NCI-H446 treated with DMSO at 0.1 percent for 48 hours (cell line): ENCODE data around the gene GLDN.

Experiments used
- DNase-seq: peaks from one replicate; lab custom pipeline; 2025; lab: John Stamatoyannopoulos, UW

Gene GLDN

DNA sequence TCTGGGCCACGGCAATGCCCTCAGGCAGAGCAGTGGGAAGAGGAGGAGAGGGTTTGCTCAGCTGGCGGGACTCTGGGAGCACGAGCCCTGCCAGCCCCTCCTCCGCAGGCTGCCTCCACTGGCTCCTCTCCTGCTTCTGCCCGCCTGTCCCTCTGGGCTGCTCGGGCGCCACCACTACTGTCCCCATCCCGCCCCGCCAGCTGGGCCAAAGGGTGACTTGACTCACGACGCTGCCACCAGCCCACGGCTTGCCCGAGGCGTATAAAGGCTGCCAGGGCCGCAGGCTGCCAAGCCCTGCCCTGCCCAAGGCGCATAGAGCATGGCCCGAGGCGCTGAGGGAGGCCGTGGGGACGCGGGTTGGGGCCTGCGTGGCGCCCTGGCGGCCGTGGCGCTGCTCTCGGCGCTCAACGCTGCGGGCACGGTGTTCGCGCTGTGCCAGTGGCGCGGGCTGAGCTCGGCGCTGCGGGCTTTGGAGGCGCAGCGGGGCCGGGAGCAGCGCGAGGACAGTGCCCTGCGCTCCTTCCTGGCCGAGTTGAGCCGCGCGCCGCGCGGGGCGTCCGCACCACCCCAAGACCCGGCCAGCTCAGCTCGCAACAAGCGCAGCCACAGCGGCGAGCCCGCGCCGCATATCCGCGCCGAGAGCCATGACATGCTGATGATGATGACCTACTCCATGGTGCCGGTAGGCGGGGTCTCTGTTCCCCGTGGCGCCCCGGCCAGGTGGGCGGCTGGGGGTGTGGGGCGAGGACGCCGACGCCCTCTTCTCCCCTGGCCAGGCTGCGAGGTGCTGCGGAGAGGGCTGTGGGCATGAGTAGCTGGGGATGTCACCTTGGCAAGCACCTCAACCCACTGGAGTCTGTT is at the start of gene GLDN:
Gene GLDN (plus strand): TSS at position 290 of the 861 bp plus-strand sequence. CDS start 30 bp downstream, at position 320.
- no peak for DNase-seq

DNA sequence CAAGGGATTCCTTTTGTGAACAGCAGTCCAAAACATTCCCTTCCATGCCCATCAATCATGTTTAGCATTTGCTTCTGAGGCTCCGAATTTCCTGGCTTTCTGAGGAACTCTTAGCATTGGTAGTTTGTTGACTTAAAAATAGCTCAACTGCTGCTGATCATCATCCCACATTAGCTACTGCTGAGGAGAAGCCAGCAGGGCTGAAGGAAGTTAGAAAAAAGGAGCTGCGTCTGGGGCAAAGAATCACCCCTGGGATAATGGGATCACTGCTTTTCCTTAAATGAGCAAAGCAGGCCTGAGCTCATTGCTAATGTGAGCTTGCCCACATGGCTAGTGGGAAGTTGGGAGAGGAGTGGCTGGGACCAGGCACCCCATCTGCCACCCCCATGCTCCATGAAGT is 42.8 kb upstream of the GLDN start:
- DNase-seq = no peak

DNA sequence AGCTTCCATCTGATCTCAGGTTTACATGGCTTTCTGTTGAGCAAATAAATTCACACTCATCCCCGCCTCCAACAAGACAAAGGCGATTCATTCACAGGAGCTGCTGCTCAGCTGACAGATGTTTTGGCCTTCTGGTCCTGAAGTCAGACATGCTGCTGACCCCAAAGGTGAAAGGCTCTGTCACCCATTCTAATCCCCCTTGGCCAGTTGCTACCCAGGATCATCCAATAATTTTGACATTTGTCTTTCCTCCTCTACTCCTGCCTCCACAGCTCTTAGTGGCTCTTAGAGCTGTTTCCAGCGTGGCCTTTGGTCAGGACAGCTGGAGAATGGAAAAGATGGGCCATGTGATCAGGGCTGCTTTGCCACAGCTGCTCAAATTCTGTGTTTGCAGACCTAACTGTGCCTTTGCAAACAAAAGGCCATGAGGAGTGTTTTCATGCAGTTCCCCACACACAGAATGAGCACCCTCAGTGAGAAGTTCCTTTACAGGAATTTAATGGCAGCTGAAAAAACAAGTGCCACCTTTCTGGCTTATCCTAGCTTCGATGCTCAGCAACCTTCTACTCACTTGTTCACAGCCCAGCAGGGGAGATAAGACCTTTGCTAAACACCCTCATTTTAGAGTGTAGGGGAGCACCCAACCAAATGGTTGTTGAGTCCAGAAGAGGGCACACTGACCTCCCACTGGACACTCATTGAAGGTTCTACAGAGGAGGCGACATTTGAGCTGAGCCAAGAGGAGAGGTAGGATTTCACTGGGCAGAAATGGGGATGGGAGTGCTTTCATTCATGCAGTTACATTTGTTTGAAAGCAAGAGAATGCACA is 42.1 kb upstream of the GLDN start:
- no peak for DNase-seq

DNA sequence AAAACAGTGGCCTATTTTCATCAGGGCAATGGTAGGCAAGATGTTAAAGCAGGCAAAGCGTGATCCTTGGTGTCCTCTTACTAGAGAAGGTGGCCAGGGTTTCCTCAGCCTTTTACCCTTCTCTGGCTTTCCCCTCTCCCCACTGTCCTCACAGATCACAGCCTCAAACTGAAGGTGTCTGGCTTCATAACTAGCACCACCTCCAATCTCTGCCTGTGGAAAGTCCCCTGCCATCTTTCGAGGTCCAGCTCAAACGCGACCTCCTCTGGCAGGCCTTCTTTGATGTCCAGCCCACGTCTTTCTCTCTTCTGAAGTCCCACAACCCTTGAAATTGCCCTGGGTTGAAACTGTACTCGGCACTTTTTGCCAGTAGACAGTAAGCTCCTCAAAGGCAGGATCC is 39.0 kb upstream of the GLDN start:
- DNase-seq = no peak

DNA sequence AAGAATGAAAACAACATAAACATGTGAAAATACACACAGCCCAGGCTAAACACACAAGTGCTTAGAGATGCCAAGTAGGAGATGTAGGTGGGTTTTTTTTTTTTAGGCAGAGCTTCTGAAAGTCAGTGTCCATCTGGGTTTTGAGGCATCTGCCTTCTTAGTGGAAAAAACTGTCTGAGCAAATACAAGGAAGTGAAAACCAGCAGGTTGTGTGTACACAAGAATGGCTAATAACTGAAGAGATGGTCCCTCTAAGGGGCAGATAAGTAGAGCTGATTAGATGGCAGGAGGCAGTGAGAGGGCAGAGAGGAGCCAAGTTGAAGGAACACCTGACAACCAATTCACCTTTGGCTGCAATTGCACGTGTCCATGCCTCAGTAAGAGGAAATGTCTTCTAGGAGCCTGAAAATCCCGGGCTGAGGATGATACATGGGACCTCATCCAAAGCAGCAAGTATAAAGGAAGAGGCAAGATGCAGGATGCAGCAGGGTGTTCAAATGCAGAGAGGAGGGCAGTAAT is 37.9 kb upstream of the GLDN start:
- no peak for DNase-seq

DNA sequence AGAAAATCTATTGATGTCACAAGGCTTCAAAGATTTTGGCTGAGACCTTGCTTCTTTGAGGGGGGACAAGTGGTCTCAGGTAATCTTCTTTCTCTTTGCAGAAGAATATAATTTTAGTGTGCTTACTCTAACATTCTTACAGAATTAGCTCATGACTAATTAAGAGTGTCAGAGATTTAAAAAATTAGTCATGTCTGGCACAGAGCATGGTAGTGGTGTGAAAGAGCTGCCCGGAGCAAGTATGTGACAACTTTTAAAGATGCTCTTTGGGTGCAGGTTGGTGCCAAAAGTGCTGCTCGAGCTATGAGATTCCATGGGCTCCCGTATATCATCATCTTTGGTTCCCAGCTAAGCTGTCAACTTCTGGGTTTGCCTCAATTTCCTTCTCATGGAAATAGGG is 34.1 kb upstream of the GLDN start:
- DNase-seq = no peak

DNA sequence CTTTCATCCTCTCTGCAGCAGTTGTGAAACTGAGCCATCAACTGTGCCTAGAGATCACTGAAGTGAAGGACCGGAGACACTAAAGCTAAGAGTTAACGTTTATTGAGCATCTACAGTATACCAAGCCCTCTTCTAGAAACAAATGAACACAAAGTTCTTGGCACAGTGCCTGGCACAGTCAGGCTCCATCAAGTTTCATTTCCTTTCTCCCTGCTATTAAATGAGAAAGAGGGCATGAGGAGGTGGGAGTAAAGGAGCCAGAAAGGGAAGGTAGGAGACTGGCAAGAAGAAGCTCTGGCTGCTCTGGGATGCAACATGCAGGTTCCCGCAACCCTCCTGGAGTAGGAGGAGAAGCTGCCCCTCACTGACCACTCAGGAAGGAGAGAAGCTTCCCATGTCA is 33.6 kb upstream of the GLDN start:
- no peak for DNase-seq

DNA sequence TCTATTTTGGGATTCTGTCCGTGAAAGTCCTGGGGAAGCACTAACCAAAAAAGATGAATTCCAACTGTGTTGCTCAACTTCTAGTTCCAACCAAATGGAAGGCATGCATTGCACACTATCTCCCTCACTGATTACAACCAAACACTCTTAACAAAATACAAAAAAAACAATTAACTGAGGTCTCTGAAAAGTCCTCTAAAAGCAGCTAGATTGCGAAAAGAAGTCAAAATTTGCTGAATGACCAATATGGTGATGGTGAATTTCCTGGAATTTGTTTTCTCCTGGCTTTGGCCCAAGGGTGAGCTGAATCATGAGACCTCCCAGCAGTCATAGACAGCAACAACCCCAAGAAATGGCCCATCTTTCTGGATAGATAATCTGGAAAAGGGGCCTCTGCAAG is 31.4 kb upstream of the GLDN start:
- no peak for DNase-seq

DNA sequence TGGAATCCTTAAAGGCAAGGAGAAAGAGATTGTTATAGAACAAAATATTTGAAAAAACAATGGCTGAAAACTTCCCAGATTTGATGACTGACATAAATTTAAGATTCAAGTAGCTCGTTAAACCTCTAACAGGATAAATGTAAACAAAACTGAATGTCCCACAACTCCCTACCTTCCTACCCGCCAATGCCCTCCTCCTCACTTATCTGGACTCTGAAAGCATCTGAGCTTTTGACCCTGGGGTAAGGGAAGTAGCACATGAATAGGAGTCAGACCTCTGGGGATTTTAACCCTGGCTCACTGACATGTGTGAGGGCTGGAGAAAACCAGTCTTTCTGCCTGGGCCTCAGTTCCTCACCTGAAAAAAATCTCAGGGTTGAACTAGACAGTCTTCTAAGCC is 29.9 kb upstream of the GLDN start:
- no peak for DNase-seq

DNA sequence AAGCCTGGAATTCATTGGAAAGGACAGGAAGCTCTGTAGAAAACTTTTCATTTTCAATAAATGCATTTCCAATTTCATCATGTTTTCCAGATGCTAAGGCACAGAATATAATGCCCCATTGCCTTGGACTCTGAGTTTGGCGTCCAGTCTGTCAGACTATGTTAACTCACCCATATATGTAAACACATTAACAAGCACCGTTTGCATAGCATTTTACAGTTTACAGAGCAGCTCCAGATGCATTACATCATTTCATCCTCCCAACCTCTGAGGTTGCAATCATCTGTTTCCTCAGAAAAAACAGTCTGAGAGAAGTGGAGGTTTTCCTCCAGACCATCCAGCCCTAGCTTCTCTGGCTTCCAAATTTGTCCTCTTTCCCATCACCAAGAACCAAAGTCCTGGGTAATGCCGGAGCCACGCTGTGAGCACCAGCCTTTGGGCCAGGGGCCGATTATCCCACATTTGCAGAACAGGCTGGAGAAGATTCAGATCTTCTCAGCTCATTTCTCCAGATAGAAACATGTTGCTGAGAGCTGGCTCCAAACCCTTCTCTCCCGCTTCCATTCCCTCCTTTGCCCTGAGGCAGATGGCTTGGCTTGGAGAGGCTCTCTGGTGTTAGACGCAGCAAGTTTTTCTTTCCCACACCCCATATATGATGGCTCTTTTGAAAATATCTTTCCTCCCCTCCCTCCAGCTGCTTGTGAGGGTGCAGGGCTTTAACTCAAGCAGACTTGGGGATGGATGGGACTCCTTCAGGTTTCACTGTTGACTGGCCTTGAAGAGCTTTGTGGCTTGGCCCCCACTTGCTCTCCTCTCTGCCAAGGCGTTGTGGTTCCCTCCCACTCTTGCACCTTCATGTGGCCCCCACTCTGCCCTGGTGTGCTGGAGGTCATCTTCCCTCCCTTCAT is 29.0 kb upstream of the GLDN start:
- peak; percentile 34 for DNase-seq

DNA sequence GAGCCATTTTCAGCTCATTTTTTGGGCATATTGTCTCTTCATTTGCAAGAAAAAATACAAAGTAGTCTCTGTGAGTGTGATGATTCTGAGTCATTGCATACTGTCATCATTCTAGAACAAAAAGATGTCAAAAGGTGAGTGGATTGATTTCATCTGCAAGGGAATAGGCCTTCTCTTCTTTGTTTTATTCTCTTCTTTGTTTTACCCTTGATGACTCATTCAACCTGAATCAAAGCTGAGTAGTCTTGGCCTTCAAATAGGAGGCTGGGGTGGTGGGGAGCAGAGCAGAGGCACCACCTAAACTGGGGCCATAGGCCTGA is 28.4 kb upstream of the GLDN start:
- no peak for DNase-seq

DNA sequence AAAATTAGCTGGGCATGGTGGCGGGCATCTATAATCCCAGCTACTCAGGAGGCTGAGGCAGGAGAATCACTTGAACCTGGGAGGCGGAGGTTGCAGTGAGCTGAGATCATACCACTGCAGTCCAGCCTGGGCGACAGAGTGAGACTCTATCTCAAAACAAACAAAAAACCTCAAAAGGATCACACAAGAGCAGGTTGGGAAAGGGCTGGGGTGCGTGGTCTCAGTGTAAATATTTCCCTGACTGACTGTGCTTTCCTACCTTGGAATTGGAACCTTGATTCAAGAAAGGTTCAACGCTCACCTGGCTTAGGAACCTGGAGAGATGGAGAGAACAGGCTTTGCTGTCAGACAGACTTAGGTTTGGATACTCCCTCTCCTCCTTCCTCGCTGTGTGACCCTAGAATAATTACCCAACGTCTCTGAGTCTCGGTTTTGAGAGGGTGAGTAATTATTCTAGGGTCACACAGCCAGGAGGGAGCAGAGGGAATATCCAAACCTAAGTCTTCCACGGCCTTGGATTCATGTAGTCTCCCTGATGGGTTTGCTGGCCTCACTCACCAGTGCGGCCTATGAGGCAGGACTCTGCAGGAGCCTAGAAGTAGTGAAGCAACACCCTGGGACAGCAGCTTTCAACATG is 27.7 kb upstream of the GLDN start:
- DNase-seq = no peak

DNA sequence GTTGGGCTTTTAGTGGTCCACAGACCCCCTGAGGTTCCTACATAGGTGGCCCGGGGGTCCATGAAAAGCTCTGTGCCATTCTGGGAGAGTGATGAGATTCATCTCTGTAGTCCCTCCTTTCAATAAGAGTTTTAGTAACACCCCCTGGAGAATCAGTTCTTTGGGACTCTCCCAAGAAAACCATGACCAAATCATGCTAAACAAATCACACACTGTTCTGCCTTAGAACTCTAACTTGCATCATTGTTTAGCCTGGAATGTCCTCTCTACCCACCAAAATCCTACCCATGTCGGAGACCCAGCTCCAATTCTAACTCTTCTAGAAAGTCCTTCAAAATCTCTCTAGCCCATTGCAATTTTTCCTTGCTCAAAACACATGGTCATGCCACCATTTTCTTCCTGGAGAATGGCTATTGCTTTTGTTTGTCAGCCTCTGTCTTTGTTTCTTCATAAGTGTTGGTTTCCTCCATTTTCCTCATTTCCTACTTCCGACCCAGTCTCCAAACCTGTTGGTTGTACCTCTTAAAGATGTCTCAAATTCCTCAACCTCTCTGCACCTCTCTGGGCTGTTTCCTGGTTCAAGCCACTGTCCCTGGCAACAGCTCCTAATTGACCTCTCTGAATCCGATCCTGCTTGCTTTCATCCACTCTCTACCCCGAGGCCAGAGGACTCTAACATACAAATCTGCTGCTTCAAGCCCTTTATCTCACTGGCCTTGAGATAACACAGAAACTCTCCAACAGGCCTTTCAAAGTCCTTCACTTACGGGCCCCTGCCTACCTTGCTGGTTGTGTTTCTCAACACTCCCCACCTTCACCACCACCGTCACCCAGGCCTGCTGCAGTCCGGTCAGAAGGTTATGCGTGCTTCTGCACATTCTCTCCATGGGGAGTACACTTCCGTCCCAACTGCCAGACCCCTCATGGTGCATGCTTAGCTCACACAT is 26.8 kb upstream of the GLDN start:
- DNase-seq = no peak

DNA sequence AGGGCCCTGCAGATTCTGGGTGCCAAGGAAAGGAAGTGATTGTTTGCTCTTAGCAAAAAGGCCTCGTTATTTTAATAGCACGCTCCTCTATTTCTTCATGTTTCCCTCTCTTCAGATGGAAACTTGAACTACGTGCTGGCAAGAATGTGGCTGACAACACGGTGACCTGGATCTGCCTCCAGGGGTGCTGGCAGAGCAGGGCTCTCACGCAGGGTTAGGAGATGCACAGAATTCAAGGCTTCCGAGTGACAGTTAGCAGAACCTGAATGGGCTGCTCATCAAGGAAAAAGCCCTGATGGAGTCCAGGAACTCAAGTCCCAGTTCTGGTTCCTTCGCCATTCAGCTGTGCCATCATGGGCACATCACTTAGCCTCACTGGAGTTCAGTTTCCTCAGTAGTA is 25.7 kb upstream of the GLDN start:
- no peak for DNase-seq

DNA sequence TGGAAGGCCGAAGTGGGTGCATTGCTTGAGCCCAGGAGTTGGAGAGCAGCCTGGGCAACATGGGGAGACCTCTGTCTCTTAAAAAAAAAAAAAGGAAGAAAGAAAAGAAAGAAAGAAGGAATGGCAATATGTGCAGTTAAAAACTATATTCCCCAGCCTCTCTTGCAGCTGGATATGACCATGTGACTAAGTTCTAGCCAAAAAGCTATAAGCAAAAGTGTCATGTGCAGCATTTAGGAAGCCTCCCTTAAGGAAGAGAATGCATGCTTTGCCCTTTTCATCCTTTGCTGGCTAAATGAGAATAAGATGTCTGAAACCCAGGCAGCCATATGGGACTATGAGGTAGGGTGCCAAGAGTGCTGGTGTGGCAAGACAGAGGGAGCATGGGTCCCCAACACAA is 24.8 kb upstream of the GLDN start:
- no peak for DNase-seq

DNA sequence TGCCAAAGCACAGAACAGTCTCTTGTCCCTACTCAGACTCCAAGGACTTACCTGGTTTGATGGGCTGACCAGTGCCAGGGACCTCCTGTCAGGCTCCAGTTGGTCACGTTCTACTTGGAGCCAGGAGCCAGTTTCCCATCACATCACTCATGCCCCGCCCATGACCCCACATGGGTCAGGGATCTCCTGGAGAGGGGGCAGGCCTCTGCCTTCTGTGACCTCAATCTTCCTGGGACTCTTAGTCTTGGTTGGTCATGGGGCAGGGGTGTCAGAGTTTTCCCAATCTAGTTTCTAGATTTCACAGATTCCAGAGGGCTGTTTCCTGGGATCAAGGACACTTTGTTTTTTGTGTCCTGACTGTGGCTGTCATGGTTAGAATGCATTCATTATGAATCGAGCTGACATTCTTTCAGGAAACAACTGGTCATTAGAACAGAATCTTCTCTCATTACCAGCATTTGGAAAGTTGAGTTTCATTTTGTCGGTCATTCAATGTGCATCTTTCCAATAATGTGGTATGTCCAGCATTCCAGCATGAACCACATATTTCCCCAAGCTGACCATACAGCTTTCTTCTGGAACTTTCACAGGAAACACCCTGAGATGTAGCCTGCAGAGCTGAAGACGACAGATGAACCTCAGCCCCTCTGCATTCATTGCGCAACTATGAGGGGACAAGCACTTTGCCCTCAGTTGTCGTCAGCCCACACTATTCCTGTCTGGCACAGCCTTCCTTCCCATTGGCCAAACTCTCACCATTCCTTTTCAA is 22.9 kb upstream of the GLDN start:
- no peak for DNase-seq

DNA sequence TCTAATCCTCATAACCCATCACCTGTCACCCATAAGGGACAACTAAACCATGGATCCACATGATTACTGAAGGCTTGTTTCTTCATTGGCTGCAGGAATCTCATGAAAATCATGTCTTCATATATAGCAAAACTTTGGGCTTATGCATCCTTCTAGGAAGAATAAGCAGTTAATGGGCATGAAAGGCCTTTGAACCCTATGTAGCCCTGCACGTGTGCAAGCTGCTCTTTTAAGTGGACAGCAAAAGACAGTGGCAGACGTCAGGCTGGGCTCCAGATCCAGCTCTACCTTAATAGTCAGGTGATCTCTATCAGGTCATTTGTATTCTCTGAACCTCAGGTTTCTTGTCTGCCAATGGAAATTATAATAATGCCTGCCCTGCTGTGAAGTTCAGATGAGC is 21.9 kb upstream of the GLDN start:
- no peak for DNase-seq

DNA sequence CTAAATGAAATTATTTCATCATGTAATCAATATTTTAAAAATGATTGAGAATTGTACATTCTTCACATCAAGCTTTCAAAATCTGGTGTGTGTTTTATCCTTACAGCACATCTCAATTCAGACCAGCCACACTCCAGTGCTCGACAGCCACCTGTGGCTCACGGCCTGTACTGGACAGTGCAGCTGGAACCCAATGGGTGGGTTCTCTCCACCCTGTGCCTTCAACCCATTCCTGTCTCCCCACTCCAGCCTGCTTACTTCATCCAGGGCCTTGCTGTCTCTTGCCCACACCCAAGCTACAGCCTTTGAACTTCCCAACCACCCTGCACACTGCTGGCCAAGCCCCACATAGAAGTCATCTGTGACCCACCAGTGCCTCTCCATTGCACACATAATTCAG is 20.6 kb upstream of the GLDN start:
- no peak for DNase-seq

DNA sequence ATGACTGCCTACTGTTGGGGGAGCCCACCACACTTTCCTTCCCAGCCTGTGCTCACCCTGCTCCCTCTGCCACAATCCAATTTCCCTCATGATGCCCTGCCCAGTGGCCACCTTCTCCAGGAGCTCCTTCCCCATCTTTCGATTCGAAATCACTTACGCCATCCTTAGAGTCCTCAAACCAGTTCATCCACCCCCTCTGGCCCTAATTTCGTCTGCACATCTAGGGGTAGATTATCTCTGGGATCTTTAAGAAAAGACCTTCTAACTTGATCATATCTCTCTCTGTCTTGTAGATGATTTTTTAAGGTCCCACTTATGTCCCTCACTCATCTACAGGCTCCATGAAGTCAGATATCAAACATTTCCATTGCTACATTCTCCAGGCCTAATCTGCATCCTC is 20.1 kb upstream of the GLDN start:
- no peak for DNase-seq
